ENCODE measurements around the gene FNIP2.

The FNIP2 gene

GRCh38 chr4:158835226-158836001, 66.6 kb downstream of the FNIP2 start:
- H3K9ac ChIP-seq (ENCODE audit: low read depth, low read length), result no peak overlapping the region
- H3K27me3 ChIP-seq (ENCODE audit: control insufficient read depth, insufficient read depth, low read length), result no peaks in the 10 kb centered on the region
- peaks cover 5% of the 10 kb centered on the region for H3K4me1 ChIP-seq (ENCODE audit: control insufficient read depth, insufficient read depth, low read length)
- H3K9me3 ChIP-seq (ENCODE audit: control insufficient read depth, insufficient read depth, low read length), result no peaks in the 10 kb centered on the region
- no peak overlapping the region for H3K4me3 ChIP-seq (ENCODE audit: low read depth, low read length)
- H3K36me3 ChIP-seq (ENCODE audit: control insufficient read depth, insufficient read depth, low read length), result no peaks in the 10 kb centered on the region

GRCh38 chr4:158836002-158836369, 67.2 kb downstream of the FNIP2 start:
- H3K9me3 ChIP-seq (ENCODE audit: control insufficient read depth, insufficient read depth, low read length), result no peaks in the 10 kb centered on the region
- H3K4me3 ChIP-seq (ENCODE audit: low read depth, low read length), result no peak overlapping the region
- H3K9ac ChIP-seq (ENCODE audit: low read depth, low read length), result no peak overlapping the region
- no peaks in the 10 kb centered on the region for H3K27me3 ChIP-seq (ENCODE audit: control insufficient read depth, insufficient read depth, low read length)
- peaks cover 5% of the 10 kb centered on the region for H3K4me1 ChIP-seq (ENCODE audit: control insufficient read depth, insufficient read depth, low read length)
- H3K36me3 ChIP-seq (ENCODE audit: control insufficient read depth, insufficient read depth, low read length), result no peaks in the 10 kb centered on the region

GRCh38 chr4:158836828-158837449, 68.1 kb downstream of the FNIP2 start:
- Histone ChIP-seq H3K9me3 (ENCODE audit: control insufficient read depth, insufficient read depth, low read length) (no peaks in the 10 kb centered on the region), H3K36me3 (ENCODE audit: control insufficient read depth, insufficient read depth, low read length) (no peaks in the 10 kb centered on the region), H3K27me3 (ENCODE audit: control insufficient read depth, insufficient read depth, low read length) (no peaks in the 10 kb centered on the region), H3K4me1 (ENCODE audit: control insufficient read depth, insufficient read depth, low read length) (peaks cover 5% of the 10 kb centered on the region), H3K9ac (ENCODE audit: low read depth, low read length) (no peak overlapping the region), H3K4me3 (ENCODE audit: low read depth, low read length) (no peak overlapping the region)

GRCh38 chr4:158837527-158838141, 68.8 kb downstream of the FNIP2 start:
- Histone ChIP-seq H3K27me3 (ENCODE audit: control insufficient read depth, insufficient read depth, low read length) (no peaks in the 10 kb centered on the region), H3K9ac (ENCODE audit: low read depth, low read length) (no peak overlapping the region), H3K36me3 (ENCODE audit: control insufficient read depth, insufficient read depth, low read length) (no peaks in the 10 kb centered on the region), H3K9me3 (ENCODE audit: control insufficient read depth, insufficient read depth, low read length) (no peaks in the 10 kb centered on the region), H3K4me1 (ENCODE audit: control insufficient read depth, insufficient read depth, low read length) (peaks cover 5% of the 10 kb centered on the region), H3K4me3 (ENCODE audit: low read depth, low read length) (no peak overlapping the region)

GRCh38 chr4:158840131-158840530, 71.3 kb downstream of the FNIP2 start:
- H3K9me3 ChIP-seq (ENCODE audit: control insufficient read depth, insufficient read depth, low read length), result no peaks in the 10 kb centered on the region
- H3K9ac ChIP-seq (ENCODE audit: low read depth, low read length), result no peak overlapping the region
- no peaks in the 10 kb centered on the region for H3K36me3 ChIP-seq (ENCODE audit: control insufficient read depth, insufficient read depth, low read length)
- H3K4me3 ChIP-seq (ENCODE audit: low read depth, low read length), result no peak overlapping the region
- peaks cover 13% of the 10 kb centered on the region for H3K4me1 ChIP-seq (ENCODE audit: control insufficient read depth, insufficient read depth, low read length)
- no peaks in the 10 kb centered on the region for H3K27me3 ChIP-seq (ENCODE audit: control insufficient read depth, insufficient read depth, low read length)

GRCh38 chr4:158841540-158841939, 72.7 kb downstream of the FNIP2 start:
- H3K4me3 ChIP-seq (ENCODE audit: low read depth, low read length), result no peak overlapping the region
- no peaks in the 10 kb centered on the region for H3K36me3 ChIP-seq (ENCODE audit: control insufficient read depth, insufficient read depth, low read length)
- H3K4me1 ChIP-seq (ENCODE audit: control insufficient read depth, insufficient read depth, low read length), result peaks cover 21% of the 10 kb centered on the region
- H3K9me3 ChIP-seq (ENCODE audit: control insufficient read depth, insufficient read depth, low read length), result no peaks in the 10 kb centered on the region
- H3K27me3 ChIP-seq (ENCODE audit: control insufficient read depth, insufficient read depth, low read length), result no peaks in the 10 kb centered on the region
- no peak overlapping the region for H3K9ac ChIP-seq (ENCODE audit: low read depth, low read length)

- Histone ChIP-seq H3K9me3 (ENCODE audit: control insufficient read depth, insufficient read depth, low read length) (no peaks in the 10 kb centered on the region), H3K36me3 (ENCODE audit: control insufficient read depth, insufficient read depth, low read length) (no peaks in the 10 kb centered on the region), H3K9ac (ENCODE audit: low read depth, low read length) (peak overlapping the region; percentile 16), H3K27me3 (ENCODE audit: control insufficient read depth, insufficient read depth, low read length) (no peaks in the 10 kb centered on the region), H3K4me3 (ENCODE audit: low read depth, low read length) (peak overlapping the region; percentile 30), H3K4me1 (ENCODE audit: control insufficient read depth, insufficient read depth, low read length) (peaks cover 21% of the 10 kb centered on the region)
These were observed 76.7 kb downstream of the FNIP2 start for GRCh38 chr4:158845311-158846041.

- H3K9ac ChIP-seq (ENCODE audit: low read depth, low read length), result no peak overlapping the region
- H3K4me1 ChIP-seq (ENCODE audit: control insufficient read depth, insufficient read depth, low read length), result peaks cover 21% of the 10 kb centered on the region
- H3K4me3 ChIP-seq (ENCODE audit: low read depth, low read length), result no peak overlapping the region
- no peaks in the 10 kb centered on the region for H3K36me3 ChIP-seq (ENCODE audit: control insufficient read depth, insufficient read depth, low read length)
- no peaks in the 10 kb centered on the region for H3K27me3 ChIP-seq (ENCODE audit: control insufficient read depth, insufficient read depth, low read length)
- no peaks in the 10 kb centered on the region for H3K9me3 ChIP-seq (ENCODE audit: control insufficient read depth, insufficient read depth, low read length)
These were observed 78.7 kb downstream of the FNIP2 start for GRCh38 chr4:158847535-158847934.

GRCh38 chr4:158849681-158850080, 80.9 kb downstream of the FNIP2 start:
- Histone ChIP-seq H3K9me3 (ENCODE audit: control insufficient read depth, insufficient read depth, low read length) (no peaks in the 10 kb centered on the region), H3K27me3 (ENCODE audit: control insufficient read depth, insufficient read depth, low read length) (no peaks in the 10 kb centered on the region), H3K4me1 (ENCODE audit: control insufficient read depth, insufficient read depth, low read length) (peaks cover 16% of the 10 kb centered on the region), H3K36me3 (ENCODE audit: control insufficient read depth, insufficient read depth, low read length) (no peaks in the 10 kb centered on the region), H3K9ac (ENCODE audit: low read depth, low read length) (no peak overlapping the region), H3K4me3 (ENCODE audit: low read depth, low read length) (no peak overlapping the region)

- no peaks in the 10 kb centered on the region for H3K36me3 ChIP-seq (ENCODE audit: control insufficient read depth, insufficient read depth, low read length)
- H3K4me3 ChIP-seq (ENCODE audit: low read depth, low read length), result no peak overlapping the region
- H3K27me3 ChIP-seq (ENCODE audit: control insufficient read depth, insufficient read depth, low read length), result no peaks in the 10 kb centered on the region
- H3K9me3 ChIP-seq (ENCODE audit: control insufficient read depth, insufficient read depth, low read length), result no peaks in the 10 kb centered on the region
- H3K9ac ChIP-seq (ENCODE audit: low read depth, low read length), result no peak overlapping the region
- H3K4me1 ChIP-seq (ENCODE audit: control insufficient read depth, insufficient read depth, low read length), result peaks cover 11% of the 10 kb centered on the region
These were observed 81.5 kb downstream of the FNIP2 start for GRCh38 chr4:158850371-158850770.

GRCh38 chr4:158850800-158851644, 82.2 kb downstream of the FNIP2 start:
- H3K27me3 ChIP-seq (ENCODE audit: control insufficient read depth, insufficient read depth, low read length), result no peaks in the 10 kb centered on the region
- no peaks in the 10 kb centered on the region for H3K9me3 ChIP-seq (ENCODE audit: control insufficient read depth, insufficient read depth, low read length)
- H3K36me3 ChIP-seq (ENCODE audit: control insufficient read depth, insufficient read depth, low read length), result no peaks in the 10 kb centered on the region
- H3K4me1 ChIP-seq (ENCODE audit: control insufficient read depth, insufficient read depth, low read length), result peaks cover 5% of the 10 kb centered on the region
- H3K9ac ChIP-seq (ENCODE audit: low read depth, low read length), result no peak overlapping the region
- H3K4me3 ChIP-seq (ENCODE audit: low read depth, low read length), result no peak overlapping the region

All from iPS-15b (cell line).